Adipocyte (in vitro differentiated cells): ENCODE measurements around the gene FRS3.

ENCODE experiments used
- DNase-seq: peaks from one replicate; pipeline ENCODE4 v3.0.0-alpha.2; 2015; ENCODE audit warnings: low read depth
- H3K27me3 ChIP-seq: replicated peaks from 2 replicates; pipeline ENCODE4 v1.7.0; 2013; ENCODE audit warnings: mild to moderate bottlenecking, low read length, moderate library complexity; ENCODE audit not compliant: control insufficient read depth, insufficient read depth
- H3K36me3 ChIP-seq: 2 replicates; pipeline ENCODE4 v1.7.0; 2013; ENCODE audit warnings: low read length, mild to moderate bottlenecking, moderate library complexity; ENCODE audit not compliant: control insufficient read depth, insufficient read depth, severe bottlenecking
- H3K4me1 ChIP-seq: 2 replicates; pipeline ENCODE4 v1.7.0; 2013; ENCODE audit warnings: mild to moderate bottlenecking, low read length, moderate library complexity; ENCODE audit not compliant: control insufficient read depth, insufficient read depth
- H3K4me3 ChIP-seq: 2 replicates; pipeline ENCODE4 v1.7.0; 2013; ENCODE audit warnings: mild to moderate bottlenecking, low read length, moderate library complexity
- H3K9ac ChIP-seq: 2 replicates; pipeline ENCODE4 v1.7.0; 2013; ENCODE audit warnings: mild to moderate bottlenecking, low read length, moderate library complexity
- H3K9me3 ChIP-seq: 2 replicates; pipeline ENCODE4 v1.7.0; 2013; ENCODE audit warnings: mild to moderate bottlenecking, low read length, moderate library complexity; ENCODE audit not compliant: control insufficient read depth

FRS3 gene

DNA sequence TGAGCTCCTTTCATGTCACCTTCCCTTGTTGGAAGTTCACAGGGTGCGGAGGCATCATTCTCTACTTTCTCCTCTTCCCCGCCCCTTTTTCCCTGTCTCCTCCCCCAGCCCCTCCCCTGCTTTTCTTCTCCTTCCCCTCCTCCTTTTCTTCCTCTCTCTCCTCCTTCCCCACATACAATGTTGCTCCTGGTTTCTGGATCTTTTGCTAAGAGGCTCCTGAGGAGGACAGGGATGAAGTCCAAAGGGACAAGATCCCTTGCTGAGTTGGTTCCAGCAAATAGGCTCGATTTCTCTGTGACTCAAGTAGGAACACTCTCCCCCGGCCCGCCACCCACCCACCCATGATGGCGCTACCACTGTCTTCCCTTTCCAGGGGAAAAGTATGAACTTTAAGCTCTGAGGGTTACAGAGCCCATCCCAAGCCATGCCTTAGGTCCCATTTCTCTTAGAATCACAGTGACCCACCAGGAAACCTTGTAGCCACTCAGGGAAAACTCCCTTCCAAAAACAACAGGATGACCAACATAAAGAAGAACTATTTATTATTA lies 43.4 kb downstream of the FRS3 start:
- Histone ChIP-seq H3K9ac (no peak overlapping the region), H3K36me3 (no peaks in the 10 kb centered on the region)

GRCh38 chr6:41735427-41736185 lies 44.1 kb downstream of the FRS3 start, which contains the start of gene TFEB:
TFEB (minus strand) TSS chr6:41735608; CDS start chr6:41691213, 44,395 bp downstream.
- DNase-seq: peak; percentile 97

More for the DNA sequence above, 43.4 kb downstream of the FRS3 start:
- H3K4me1 ChIP-seq: peaks cover 16% of the 10 kb centered on the region
- DNase-seq: no peak
- no peak overlapping the region for H3K4me3 ChIP-seq
- H3K27me3 ChIP-seq: peaks cover 16% of the 10 kb centered on the region
- H3K9me3 ChIP-seq: no peaks in the 10 kb centered on the region

DNA sequence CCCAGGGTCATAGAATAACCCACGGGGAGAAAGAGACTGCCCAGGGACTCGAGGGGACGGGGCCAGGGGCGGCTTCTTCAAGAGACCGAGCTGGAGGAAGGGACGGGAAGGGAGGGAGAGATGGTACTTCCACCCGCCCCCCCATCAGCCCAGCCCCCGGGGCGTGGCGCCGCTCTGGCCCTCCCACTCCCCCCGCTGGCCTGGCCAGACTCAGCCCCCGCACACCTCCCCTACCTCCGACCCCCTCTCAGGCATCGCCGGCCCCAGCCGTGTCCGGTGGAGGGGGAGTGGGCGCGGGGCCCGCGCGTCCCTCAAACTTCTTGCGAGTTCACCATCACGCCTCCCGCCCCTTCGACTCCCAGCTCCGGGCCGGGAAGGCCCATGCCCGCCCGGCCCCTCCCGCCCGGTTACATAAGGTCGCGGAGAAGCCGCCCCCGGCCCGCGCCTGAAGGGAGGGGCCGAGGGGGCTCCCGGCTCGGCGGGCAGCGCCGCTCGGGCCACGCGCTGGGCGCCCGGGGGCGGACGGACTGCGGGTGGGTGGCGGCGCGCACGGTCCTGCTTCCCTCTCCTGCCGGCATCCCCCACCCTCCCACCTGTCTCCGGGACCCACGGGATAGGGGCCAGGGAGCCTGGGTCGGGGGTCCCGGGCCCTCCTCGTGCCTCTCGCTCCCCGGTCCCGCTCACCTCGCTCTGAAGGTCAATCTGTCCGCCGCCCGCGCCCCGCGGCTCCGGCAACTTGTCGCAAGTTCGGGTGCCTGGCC lies 44.9 kb downstream of the FRS3 start:
- H3K4me1 ChIP-seq: peaks cover 28% of the 10 kb centered on the region
- no peaks in the 10 kb centered on the region for H3K36me3 ChIP-seq
- H3K27me3 ChIP-seq: peaks cover 3% of the 10 kb centered on the region
- H3K9ac ChIP-seq: peak overlapping the region; percentile 83
- DNase-seq: peak; percentile 88
- H3K4me3 ChIP-seq: peak overlapping the region; percentile 82
- H3K9me3 ChIP-seq: no peaks in the 10 kb centered on the region

More at GRCh38 chr6:41735427-41736185, 44.1 kb downstream of the FRS3 start, which contains the start of gene TFEB:
- Histone ChIP-seq H3K4me3 (peak within 1 kb of the TSS; percentile 82), H3K4me1 (peaks cover 21% of the 10 kb centered on the region), H3K27me3 (peaks cover 11% of the 10 kb centered on the region), H3K36me3 (no peaks in the 10 kb centered on the region), H3K9ac (peak within 1 kb of the TSS; percentile 83), H3K9me3 (no peaks in the 10 kb centered on the region)

- no peaks in the 10 kb centered on the region for H3K9me3 ChIP-seq
- no peaks in the 10 kb centered on the region for H3K27me3 ChIP-seq
- peaks cover 28% of the 10 kb centered on the region for H3K4me1 ChIP-seq
- no peaks in the 10 kb centered on the region for H3K36me3 ChIP-seq
- peak; percentile 91 for DNase-seq
- peak overlapping the region; percentile 71 for H3K9ac ChIP-seq
- peak overlapping the region; percentile 82 for H3K4me3 ChIP-seq
Observed at GRCh38 chr6:41733707-41734665, 45.7 kb downstream of the FRS3 start.

- H3K36me3 ChIP-seq: no peaks in the 10 kb centered on the region
Observed at GRCh38 chr6:41733360-41733706, 46.4 kb downstream of the FRS3 start.

DNA sequence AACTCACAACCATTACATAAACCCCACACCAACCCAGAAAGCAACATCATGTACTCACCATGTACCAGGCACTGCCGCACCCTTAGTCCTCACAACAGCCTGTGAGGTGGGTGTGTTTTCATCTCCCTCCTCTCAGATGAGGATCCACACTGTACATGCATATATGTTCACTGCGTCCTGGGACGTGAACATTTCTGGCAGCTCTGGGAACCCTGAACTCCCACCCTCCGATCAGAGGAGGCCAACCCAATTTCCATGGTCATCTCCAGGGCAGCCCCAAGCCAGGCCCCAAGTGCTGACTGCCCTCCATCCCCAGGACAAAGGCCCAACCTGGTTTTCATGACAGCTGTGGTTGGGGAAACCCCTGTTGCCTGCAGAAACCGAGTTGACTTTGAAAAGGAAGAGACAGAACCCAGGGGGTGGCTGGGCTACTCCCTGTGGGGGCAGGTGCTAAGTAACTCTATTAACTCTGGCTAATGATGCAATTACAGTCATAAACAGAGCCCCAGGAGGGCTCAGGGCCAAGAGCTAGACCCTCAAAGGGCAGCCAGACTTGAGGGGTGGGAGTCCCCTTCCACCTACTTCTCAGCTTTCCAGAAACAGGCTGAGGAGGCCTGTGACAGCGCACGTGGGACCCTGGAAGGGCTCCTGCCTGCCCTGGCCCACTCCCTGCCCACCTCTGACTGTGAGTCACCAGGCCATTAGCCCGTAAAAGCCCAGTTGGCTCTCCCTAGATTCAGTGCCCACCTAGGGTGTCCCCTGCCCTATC lies 46.9 kb downstream of the FRS3 start:
- DNase-seq: peak; percentile 20
- H3K4me3 ChIP-seq: peak overlapping the region; percentile 82

More at GRCh38 chr6:41733360-41733706, 46.4 kb downstream of the FRS3 start:
- Histone ChIP-seq H3K4me1 (peaks cover 28% of the 10 kb centered on the region), H3K4me3 (peak overlapping the region; percentile 82), H3K9ac (peak overlapping the region; percentile 71), H3K9me3 (no peaks in the 10 kb centered on the region), H3K27me3 (no peaks in the 10 kb centered on the region)
- DNase-seq: no peak

GRCh38 chr6:41732149-41732548 lies 47.6 kb downstream of the FRS3 start:
- no peak overlapping the region for H3K9ac ChIP-seq
- no peaks in the 10 kb centered on the region for H3K9me3 ChIP-seq
- H3K36me3 ChIP-seq: no peaks in the 10 kb centered on the region
- no peak overlapping the region for H3K4me3 ChIP-seq
- peaks cover 32% of the 10 kb centered on the region for H3K4me1 ChIP-seq
- H3K27me3 ChIP-seq: no peaks in the 10 kb centered on the region
- no peak for DNase-seq

More for the DNA sequence above, 46.9 kb downstream of the FRS3 start:
- no peaks in the 10 kb centered on the region for H3K36me3 ChIP-seq
- H3K9ac ChIP-seq: peak overlapping the region; percentile 71
- H3K27me3 ChIP-seq: no peaks in the 10 kb centered on the region
- no peaks in the 10 kb centered on the region for H3K9me3 ChIP-seq
- H3K4me1 ChIP-seq: peaks cover 31% of the 10 kb centered on the region

GRCh38 chr6:41731561-41732086 lies 48.1 kb downstream of the FRS3 start:
- Histone ChIP-seq H3K4me3 (no peak overlapping the region), H3K36me3 (no peaks in the 10 kb centered on the region), H3K27me3 (no peaks in the 10 kb centered on the region)

DNA sequence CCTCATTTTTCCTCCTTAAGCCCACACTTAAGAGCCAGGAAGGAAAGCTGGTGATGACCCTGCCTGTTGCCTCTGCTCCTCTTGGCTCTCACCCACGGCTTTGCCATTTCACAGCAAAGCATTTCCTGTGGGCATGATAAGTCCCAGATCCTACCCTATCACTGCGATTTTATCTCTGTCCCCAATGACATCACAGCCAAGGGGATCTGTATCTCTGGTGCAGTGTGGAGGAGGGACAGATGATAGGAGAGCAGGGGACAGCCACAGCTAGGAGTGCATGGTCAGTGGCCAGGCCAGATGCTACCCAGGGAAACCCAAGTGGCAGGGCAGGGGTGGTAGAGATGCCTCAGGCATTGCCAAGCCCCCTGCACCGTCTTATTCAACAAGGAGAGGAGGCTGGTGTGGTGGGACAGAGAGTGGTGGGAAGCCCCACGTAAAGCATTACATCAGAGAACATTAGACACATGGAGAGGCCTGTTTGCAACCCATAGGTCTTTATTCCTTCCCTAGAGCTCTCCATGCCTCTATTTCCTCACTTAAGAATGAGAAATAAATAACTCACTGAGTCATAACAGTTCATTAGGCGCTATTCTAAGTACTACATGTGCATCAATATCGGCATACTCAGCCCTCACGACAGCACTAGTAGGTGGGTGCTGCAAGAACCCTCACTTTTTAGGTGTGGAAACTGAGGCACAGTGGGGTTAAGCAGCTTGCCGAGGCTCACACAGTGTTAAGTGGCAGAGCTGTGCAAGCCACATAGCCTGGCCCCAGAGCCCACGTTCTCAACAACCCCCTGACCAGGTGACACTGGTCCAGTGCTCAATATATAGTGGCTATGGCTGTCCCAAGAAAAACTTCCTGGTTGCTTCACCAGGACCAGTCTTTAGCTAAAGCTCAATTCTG lies 48.9 kb downstream of the FRS3 start:
- Histone ChIP-seq H3K9ac (no peak overlapping the region), H3K27me3 (no peaks in the 10 kb centered on the region), H3K9me3 (no peaks in the 10 kb centered on the region), H3K36me3 (no peaks in the 10 kb centered on the region), H3K4me3 (no peak overlapping the region), H3K4me1 (peaks cover 32% of the 10 kb centered on the region)
- no peak for DNase-seq

More at GRCh38 chr6:41731561-41732086, 48.1 kb downstream of the FRS3 start:
- Histone ChIP-seq H3K9ac (no peak overlapping the region), H3K4me1 (peaks cover 32% of the 10 kb centered on the region), H3K9me3 (no peaks in the 10 kb centered on the region)
- DNase-seq: no peak
